Nephron (organoid): ENCODE measurements around the gene DMTF1.
A peak's percentile ranks its signal among the peaks of the same experiment; 100 is the strongest.

Experiments
- H3K27ac Mint-ChIP-seq, 3 experiments: 2 replicates each; pipeline ENCODE4 v1.8.0; 2020; ENCODE audit warnings: mixed read lengths in 3 of 3, mild to moderate bottlenecking in 2 of 3, moderate library complexity in 1 of 3
- H3K27me3 Mint-ChIP-seq: 2 replicates; pipeline ENCODE4 v1.8.0; 2021; ENCODE audit warnings: low read depth, mild to moderate bottlenecking, moderate library complexity, mixed read lengths
- H3K36me3 Mint-ChIP-seq: 2 replicates; pipeline ENCODE4 v1.8.0; 2020; ENCODE audit warnings: low read depth, mixed read lengths
- H3K4me1 Mint-ChIP-seq: 2 replicates; pipeline ENCODE4 v1.8.0; 2020; ENCODE audit warnings: mixed read lengths
- H3K4me3 Mint-ChIP-seq, 3 experiments: 2 replicates each; pipeline ENCODE4 v1.8.0; 2020; ENCODE audit warnings: mild to moderate bottlenecking in 3 of 3, mixed read lengths in 3 of 3, moderate library complexity in 2 of 3
- H3K9me3 Mint-ChIP-seq: 2 replicates; pipeline ENCODE4 v1.8.0; 2020; ENCODE audit warnings: mixed read lengths
- TF ChIP-seq, protein P1 (sequence below), 3 experiments: fragments of 200-600 bp; sonication (generic); IDR thresholded peaks; one replicate each; pipeline ENCODE4 v1.5.0; 2021; ENCODE audit warnings: antibody characterized with exemption in 3 of 3; ENCODE audit not compliant: unreplicated experiment in 3 of 3

Gene DMTF1

GRCh38 chr7:87154569-87154968 lies 2.3 kb downstream of the DMTF1 start:
- H3K4me3 Mint-ChIP-seq = peak overlapping the region; percentile 94 to 98 (median 95)

GRCh38 chr7:87155788-87156187 lies 3.5 kb downstream of the DMTF1 start:
- H3K4me3 Mint-ChIP-seq = peak overlapping the region; percentile 64 to 75 (median 66)
- no peaks in the 10 kb centered on the region for H3K9me3 Mint-ChIP-seq
- peak overlapping the region in 1 of 3 experiments; percentile 41 for H3K27ac Mint-ChIP-seq
- peaks cover 53% of the 10 kb centered on the region for H3K4me1 Mint-ChIP-seq
- peaks cover 12% of the 10 kb centered on the region for H3K36me3 Mint-ChIP-seq
- TF ChIP-seq, protein P1, sequence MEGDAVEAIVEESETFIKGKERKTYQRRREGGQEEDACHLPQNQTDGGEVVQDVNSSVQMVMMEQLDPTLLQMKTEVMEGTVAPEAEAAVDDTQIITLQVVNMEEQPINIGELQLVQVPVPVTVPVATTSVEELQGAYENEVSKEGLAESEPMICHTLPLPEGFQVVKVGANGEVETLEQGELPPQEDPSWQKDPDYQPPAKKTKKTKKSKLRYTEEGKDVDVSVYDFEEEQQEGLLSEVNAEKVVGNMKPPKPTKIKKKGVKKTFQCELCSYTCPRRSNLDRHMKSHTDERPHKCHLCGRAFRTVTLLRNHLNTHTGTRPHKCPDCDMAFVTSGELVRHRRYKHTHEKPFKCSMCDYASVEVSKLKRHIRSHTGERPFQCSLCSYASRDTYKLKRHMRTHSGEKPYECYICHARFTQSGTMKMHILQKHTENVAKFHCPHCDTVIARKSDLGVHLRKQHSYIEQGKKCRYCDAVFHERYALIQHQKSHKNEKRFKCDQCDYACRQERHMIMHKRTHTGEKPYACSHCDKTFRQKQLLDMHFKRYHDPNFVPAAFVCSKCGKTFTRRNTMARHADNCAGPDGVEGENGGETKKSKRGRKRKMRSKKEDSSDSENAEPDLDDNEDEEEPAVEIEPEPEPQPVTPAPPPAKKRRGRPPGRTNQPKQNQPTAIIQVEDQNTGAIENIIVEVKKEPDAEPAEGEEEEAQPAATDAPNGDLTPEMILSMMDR (IDR thresholded peaks at IDR 0.05; ENCODE audit: unreplicated experiment in 3 of 3) = no peak
- no peaks in the 10 kb centered on the region for H3K27me3 Mint-ChIP-seq

More at GRCh38 chr7:87154569-87154968, 2.3 kb downstream of the DMTF1 start:
- H3K36me3 Mint-ChIP-seq = peaks cover 7% of the 10 kb centered on the region
- peaks cover 47% of the 10 kb centered on the region for H3K4me1 Mint-ChIP-seq
- peak overlapping the region; percentile 19 to 100 (median 100) for H3K27ac Mint-ChIP-seq
- no peaks in the 10 kb centered on the region for H3K9me3 Mint-ChIP-seq
- TF ChIP-seq, protein P1 (IDR thresholded peaks at IDR 0.05; ENCODE audit: unreplicated experiment in 3 of 3) = no peak
- no peaks in the 10 kb centered on the region for H3K27me3 Mint-ChIP-seq

- Mint-ChIP-seq H3K27ac (peak overlapping the region in 2 of 3 experiments; percentile 18 to 20), H3K36me3 (peaks cover 12% of the 10 kb centered on the region), H3K27me3 (no peaks in the 10 kb centered on the region), H3K4me1 (peaks cover 53% of the 10 kb centered on the region), H3K9me3 (no peaks in the 10 kb centered on the region), H3K4me3 (peak overlapping the region in 2 of 3 experiments; percentile 24 to 60)
- TF ChIP-seq, protein P1 (IDR thresholded peaks at IDR 0.05; ENCODE audit: unreplicated experiment in 3 of 3) = no peak
Measured at GRCh38 chr7:87156709-87157108, 4.5 kb downstream of the DMTF1 start.

GRCh38 chr7:87159538-87159937 lies 7.3 kb downstream of the DMTF1 start:
- no peak overlapping the region for H3K27ac Mint-ChIP-seq
- H3K27me3 Mint-ChIP-seq = no peaks in the 10 kb centered on the region
- no peak overlapping the region for H3K4me3 Mint-ChIP-seq
- TF ChIP-seq, protein P1 (IDR thresholded peaks at IDR 0.05; ENCODE audit: unreplicated experiment in 3 of 3) = no peak
- H3K4me1 Mint-ChIP-seq = peaks cover 49% of the 10 kb centered on the region
- no peaks in the 10 kb centered on the region for H3K9me3 Mint-ChIP-seq
- H3K36me3 Mint-ChIP-seq = peaks cover 27% of the 10 kb centered on the region

- no peaks in the 10 kb centered on the region for H3K9me3 Mint-ChIP-seq
- H3K36me3 Mint-ChIP-seq = peaks cover 68% of the 10 kb centered on the region
- peaks cover 8% of the 10 kb centered on the region for H3K4me1 Mint-ChIP-seq
- H3K4me3 Mint-ChIP-seq = no peak overlapping the region
- no peaks in the 10 kb centered on the region for H3K27me3 Mint-ChIP-seq
- no peak overlapping the region for H3K27ac Mint-ChIP-seq
- TF ChIP-seq, protein P1 (IDR thresholded peaks at IDR 0.05; ENCODE audit: unreplicated experiment in 3 of 3) = no peak
Measured at GRCh38 chr7:87164433-87164832, 12.2 kb downstream of the DMTF1 start.

DNA sequence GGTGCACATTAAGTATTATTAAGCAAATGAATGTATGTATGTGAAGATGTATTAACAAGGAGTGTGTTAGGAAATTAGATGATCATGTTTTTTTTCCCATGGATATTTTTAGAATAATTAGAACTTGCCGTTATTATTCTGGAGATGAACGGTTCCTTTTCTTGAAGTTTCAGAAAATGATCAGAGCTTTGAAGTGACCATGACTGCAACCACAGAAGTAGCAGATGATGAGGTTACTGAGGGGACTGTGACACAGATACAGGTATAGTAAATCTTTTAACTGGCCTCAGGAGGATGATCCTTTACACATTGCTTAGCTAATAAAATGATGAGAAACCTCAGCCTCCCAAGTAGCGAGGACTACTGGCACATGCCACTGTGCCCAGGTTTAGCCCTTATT lies 18.6 kb downstream of the DMTF1 start:
- Mint-ChIP-seq H3K9me3 (no peaks in the 10 kb centered on the region), H3K36me3 (peaks cover 77% of the 10 kb centered on the region), H3K27ac (no peak overlapping the region), H3K4me3 (no peak overlapping the region), H3K27me3 (no peaks in the 10 kb centered on the region), H3K4me1 (no peaks in the 10 kb centered on the region)
- TF ChIP-seq, protein P1 (IDR thresholded peaks at IDR 0.05; ENCODE audit: unreplicated experiment in 3 of 3) = no peak
